ENCODE measurements around the gene NHS. TPM values are rescaled to one million over a fixed set of nuclear protein-coding genes. Genes with fewer than 3 reads are reported as not detected.

The NHS gene
- total and polyA plus RNA-seq, 2 of the 13 experiments (the other 11 are each of a cell fraction or from before 2014, with no cell fraction given), result 0.02 TPM; not detected in 1

DNA sequence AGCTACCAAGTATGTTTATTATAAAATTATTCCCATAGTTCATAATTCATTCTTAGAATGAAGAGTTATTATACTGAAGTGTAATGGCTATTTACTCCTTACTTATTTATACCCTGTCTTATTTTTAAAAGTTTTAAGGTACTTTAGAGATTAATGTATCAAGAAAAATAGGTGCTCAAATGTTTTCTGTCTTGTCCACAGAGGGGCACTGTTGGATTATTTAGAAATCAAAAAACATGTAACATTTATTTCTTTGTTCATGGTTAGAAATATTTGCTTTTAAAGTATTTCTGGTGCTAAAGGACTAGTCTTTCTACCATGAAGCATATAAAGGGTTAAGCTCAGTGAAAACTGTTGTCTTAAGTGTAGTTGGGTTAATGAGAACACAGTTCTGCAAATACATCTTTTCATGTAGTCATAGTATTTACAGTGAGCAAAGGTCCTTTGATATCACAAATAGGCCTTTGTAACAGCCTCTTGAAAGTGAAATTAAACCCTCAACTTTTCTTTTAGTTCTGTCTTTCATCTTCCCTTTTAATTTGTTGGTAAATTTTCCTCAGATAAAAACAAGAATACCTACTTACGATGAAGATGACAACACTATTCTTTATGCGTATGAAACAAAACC is 370.0 kb downstream of the NHS start (continued):
- TF ChIP-seq ZNF687 (CRISPR knock-in tag; IDR thresholded peaks at IDR 0.05), result no peak

GRCh38 chrX:17747692-17748091 is 372.7 kb downstream of the NHS start:
- in situ Hi-C loops (cut with HindIII; ENCODE audit: extremely low pct_ligation_motif_present, low pct_unique_long_range_greater_than_20kb) (no loop called here), intact Hi-C loops (cut with micrococcal nuclease; ENCODE audit: unreplicated experiment) (loop anchor here (5.0 kb wide), 1 partner anchor 1240 kb away; no protein-coding TSS in a partner anchor)
- WGBS (ENCODE audit: low lambda C conversion rate), result 100% methylated on average over 4 of the region's 5 CpGs
- Histone ChIP-seq H3K9me3 (ENCODE audit: low read length) (no peaks in the 10 kb centered on the region), H3K4me1 (ENCODE audit: insufficient read depth, low read length) (peaks cover 65% of the 10 kb centered on the region), H3K36me3 (replicated peaks in 1 of 2; ENCODE audit: control insufficient read depth in 1 of 2, insufficient read depth in 2 of 2, low read length in 2 of 2) (peaks cover 4 to 30% of the 10 kb centered on the region in 2 experiments), H3K9ac (ENCODE audit: insufficient read depth, low read depth, low read length) (no peak overlapping the region), H2AFZ (ENCODE audit: low read length) (no peak overlapping the region), H3K4me2 (ENCODE audit: low read depth, low read length) (no peak overlapping the region), H3K79me2 (ENCODE audit: insufficient read depth, low read length) (peaks cover 73% of the 10 kb centered on the region), H3K27ac (ENCODE audit: extremely low read length, insufficient read depth, low read length) (no peak overlapping the region), H3K4me3 (replicated peaks in 1 of 3; ENCODE audit: insufficient read depth in 1 of 3, low read depth in 2 of 3, low read length in 3 of 3) (no peak overlapping the region), H3K27me3 (ENCODE audit: control insufficient read depth in 1 of 2, insufficient read depth in 2 of 2, low read length in 2 of 2) (no peaks in the 10 kb centered on the region), H4K20me1 (ENCODE audit: insufficient read depth, low read length) (no peaks in the 10 kb centered on the region)
- TF ChIP-seq ZNF768 (CRISPR knock-in tag; IDR thresholded peaks at IDR 0.05) (peak; percentile 76), ZSCAN22 (CRISPR knock-in tag; IDR thresholded peaks at IDR 0.05) (no peak)
- DNase-seq (ENCODE audit: low spot score) (no peak), ATAC-seq (no peak), FAIRE-seq (no peak)
- ChIA-PET POLR2A (no interaction called here), CTCF (ENCODE audit: low intra/inter-chr PET ratio, low total read pairs) (no interaction called here)
- no TSS peak for BruUV-seq (replicated peaks)
